Kidney capillary endothelial cell (primary cell): ENCODE results near the gene WBP2.
"Not testable (repeated sequence)": the region's sequence is repeated elsewhere in the genome, so short reads cannot be mapped to it uniquely, and the experiment has no call there.

Source experiments
- DNase-seq: peaks from one replicate; pipeline ENCODE4 v3.0.0-alpha.2; 2018; ENCODE audit warnings: low spot score

Gene WBP2

DNA sequence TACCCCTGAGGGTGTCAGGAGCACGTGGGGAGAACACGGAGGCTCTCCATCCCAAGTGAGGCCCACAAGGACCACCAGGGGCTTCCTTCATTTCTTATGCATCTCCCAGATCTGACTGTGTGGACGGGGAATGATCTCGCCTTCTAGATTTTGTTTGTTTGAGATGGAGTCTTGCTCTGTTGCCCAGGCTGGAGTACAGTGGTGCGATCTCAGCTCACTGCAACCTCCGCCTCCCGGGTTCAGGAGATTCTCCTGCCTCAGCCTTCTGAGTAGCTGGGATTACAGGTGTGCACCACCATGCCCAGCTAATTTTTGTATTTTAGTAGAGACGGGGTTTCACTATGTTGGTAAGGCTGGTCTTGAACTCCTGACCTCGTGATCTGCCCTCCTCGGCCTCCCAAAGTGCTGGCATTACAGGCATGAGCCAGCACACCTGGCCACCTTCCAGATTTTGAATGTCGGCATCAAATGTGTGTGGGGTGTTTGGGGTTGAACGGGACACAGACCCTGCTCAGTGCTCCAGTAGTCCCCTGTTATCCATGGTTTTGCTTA is 13.7 kb upstream of the WBP2 start:
- DNase-seq: not testable (repeated sequence)

- not testable (repeated sequence) for DNase-seq
Measured at GRCh38 chr17:75865404-75866188, 10.5 kb upstream of the WBP2 start.

DNA sequence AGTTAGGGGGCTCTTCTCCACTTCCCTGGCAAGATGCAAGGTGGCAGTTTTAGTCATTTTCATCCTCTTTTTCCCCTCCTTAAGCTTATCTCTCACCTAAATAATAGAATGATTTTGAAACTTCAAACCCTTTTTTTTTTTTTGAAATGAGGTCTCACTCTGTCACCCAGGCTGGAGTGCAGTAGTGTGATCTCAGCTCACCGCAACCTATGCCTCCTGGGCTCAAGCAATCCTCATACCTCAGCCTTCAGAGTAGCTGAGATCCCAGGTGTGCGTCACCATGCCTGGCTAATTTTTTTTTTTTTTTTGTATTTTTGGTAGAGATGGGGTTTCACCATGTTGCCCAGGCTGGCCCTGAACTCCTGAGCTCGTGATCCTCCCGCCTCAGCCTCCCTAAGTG is 9.8 kb upstream of the WBP2 start:
- DNase-seq: not testable (repeated sequence)

DNA sequence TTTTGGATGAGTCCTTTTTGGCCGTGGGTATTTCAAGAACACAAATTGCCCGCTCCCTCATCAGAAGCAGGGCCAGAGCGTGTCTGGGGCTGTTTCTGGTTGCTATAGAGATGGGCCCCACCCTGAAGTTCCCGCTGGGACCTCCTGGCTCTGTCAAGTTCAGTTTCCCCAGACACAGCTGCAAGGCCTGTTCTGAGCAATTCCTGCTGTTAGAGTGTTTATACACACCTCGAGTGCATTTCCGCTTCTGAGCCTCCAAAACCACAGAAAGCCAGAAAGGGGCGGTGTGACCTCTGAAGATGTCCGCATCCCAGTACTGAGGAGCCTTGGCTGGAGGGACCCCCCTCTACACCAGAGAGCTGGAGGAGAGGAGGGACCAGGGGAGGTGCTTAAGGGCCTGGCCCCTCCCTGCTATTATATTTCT is 9.3 kb upstream of the WBP2 start:
- DNase-seq: no peak

GRCh38 chr17:75861927-75862317 is 6.8 kb upstream of the WBP2 start:
- DNase-seq: no peak

DNA sequence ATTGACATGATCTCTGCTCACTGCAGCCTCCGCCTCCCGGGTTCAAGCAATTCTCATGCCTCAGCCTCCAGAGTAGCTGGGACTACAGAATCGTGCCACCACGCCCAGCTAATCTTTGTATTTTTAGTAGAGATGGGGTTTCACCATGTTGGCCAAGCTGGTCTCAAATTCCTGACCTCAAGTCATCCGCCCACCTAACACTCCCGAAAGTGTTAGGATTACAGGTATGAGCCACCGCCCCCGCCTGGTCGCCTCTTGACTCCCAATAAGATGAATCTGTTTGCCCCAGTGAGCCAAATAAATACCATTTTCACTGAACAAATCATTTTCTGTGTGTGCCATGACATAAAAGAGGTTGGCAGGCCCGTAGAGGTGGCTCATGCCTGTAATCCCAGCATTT is 4.2 kb upstream of the WBP2 start:
- not testable (repeated sequence) for DNase-seq

DNA sequence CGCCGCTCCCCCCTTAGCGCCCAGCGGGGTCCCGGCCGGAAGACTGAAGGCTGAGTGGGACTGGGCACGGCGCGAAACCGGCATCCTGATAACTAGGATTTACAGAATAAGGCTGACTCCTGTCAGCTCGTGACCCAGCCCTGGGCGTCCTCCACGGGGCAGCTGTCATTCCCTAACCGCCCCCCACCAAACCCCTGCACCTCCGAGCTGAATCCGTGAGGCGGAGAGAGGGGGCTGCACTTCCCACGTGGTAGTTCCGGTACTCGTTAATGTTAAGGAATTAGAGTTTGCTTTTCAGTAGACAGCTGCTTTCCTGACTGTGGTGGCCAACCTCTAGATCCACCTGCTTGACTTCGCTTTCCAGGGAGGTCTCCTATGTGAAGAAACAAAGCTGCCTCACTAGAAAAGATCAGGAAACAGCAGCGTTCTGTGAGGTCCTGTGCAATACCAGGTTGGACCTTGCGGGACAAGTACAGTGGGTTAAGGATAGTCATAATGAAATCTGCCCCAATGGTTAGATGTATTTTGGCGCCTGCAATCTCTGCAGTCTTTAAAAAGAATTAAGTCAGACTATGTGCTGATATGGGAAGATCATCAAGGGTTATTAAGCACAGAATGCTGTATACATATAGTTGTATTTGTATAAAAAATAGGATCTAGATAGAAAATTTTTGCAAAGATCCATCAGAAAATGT is 1.1 kb upstream of the WBP2 start:
- DNase-seq: no peak

DNA sequence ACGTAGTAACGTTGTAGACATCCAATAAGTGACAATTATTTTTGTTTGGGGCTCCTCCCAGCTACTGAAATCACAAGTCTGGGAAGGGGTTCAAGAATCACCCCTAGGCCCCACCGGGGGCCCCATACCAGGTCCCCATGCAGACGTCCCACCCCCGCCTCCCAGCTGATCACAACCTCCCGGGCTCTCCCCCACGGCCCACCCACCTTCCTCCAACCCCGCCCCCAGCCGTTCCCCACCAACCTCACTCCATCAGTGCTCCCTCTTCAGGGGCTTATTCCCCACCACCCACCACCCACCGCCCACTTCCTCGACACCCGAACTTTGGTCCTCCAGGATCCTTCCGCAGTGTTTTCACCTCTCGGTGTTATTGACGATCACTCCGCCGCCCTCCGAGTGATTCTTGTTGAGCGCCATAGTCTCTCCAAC is 240 bp downstream of the WBP2 start:
- DNase-seq: no peak

DNA sequence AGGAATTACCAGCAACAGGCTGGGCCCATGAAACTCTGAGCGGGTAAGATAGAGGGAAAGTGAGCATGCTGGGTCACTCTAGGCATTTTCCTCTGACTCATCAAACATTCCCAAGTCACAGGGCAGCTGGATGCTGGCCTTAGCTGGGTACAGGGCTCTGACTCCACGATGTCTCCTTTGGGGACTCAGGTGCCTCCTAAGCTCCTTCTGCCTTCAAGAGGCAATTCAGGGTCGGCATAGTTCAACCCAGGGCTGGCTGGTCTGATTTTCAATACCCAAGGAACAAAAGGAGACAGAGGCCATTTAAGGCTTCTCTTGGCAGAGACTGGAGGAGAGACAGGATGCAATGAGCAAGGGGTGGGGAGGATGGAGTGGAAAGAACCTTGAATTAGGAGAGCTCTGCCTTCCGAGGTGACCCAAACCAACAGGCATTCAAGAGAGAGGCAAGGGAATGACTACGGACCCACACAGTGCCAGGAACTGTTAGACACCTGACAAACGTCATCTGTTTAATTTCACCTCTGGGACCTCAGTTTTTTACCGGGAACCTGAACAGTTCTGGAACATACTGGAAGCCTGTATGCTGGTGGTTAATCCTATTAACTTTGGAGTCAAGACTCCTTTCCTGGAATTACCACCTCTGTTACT is 910 bp downstream of the WBP2 start:
- peak; percentile 70 for DNase-seq

- DNase-seq: no peak
Measured at GRCh38 chr17:75853433-75853832, 1.7 kb downstream of the WBP2 start.

DNA sequence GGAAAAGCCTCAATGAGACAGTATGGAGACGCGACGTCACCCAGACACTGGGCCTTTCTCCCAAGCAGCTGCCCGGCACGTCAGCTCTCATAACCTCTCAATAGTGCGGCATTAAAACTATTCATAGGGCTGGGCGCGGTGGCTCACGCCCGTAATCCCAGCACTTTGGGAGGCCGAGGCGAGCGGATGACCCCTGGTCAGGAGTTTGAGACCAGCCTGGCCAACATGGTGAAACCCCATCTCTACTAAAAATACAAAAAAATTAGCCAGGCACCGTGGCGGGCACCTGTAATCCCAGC is 3.5 kb downstream of the WBP2 start:
- DNase-seq: not testable (repeated sequence)

GRCh38 chr17:75850928-75851692 is 4.0 kb downstream of the WBP2 start:
- DNase-seq: no peak

- no peak for DNase-seq
Measured at GRCh38 chr17:75849724-75850123, 5.4 kb downstream of the WBP2 start.

- no peak for DNase-seq
Measured at GRCh38 chr17:75849279-75849646, 5.9 kb downstream of the WBP2 start.

DNA sequence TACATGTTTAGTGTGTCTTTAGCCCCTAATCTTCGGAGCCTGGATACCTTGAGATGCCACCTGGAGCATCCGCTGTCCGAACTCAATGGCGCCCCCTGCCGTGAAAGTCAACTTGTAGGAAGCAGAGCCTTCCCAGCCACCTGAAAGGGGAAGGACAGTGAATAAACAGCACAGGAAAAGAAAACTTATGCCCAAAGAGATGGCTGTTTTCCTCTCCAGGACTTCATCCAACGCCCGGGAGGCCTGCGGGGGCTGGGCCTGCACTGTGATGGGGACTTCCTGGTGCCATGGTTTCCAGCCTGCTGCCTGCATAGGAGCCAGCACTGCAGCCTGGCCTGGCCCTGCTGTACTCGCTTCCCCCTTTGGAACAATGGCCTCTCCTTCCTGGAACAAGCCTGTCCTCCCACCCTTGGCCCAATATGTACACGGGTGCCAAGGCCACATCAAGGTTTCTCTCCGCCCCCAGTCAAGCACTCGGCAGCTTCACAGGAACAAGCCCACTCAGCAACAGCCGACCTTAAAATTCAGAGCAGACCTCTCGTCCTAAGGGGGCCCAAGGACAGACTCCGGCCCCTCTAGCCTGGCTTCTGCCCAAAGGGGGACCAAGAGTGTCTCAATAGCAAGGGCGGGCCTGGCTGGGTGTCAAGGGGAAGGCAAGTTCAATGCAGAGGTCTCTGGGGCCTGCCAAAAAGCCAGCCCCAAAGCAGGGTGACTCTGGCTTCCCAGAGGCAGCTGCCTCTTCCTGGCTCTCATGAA is 6.4 kb downstream of the WBP2 start:
- peak; percentile 68 for DNase-seq

DNA sequence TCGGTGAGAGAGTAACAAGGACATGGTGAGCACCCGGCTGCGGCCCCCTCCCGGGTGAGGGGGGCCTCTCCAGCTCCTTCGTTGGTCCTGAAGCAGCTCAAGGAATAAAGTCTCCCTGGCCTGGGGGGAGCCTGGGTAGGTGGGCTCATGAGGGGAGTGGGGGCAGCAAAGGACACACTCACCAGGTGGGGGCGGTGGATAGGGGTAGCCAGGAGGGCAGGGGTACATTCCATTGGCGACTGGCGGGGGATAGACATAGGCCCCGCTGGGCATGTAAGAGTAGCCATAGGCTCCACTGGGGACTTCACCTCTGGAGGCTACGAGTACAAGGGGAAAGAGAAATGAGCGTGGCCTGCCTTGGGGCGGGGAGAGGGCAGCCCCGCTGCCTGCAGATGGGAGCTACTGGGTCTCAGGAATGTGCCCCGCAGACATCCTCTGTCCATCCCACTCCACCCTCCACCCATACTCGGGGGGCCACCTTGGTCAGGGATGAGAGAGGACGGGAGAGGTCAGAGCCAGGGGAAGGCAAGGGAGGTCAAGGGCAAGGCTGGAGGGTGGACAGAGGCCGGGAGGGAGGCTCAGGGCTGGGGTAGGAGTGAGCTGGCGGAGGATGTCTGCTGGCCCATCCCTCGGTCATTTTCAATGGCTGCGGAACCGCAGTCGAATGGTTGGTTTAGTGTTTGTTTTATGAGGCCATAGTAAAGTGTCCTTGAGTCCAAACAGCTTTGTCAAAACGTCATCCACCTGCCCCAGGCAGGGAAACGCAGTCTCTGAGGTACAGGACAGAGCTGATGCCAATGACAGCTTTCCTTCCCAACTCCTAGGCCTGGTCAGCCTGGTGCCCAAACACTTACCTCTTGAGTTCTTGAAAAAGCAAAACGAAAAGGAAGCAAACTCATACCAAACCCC is 7.3 kb downstream of the WBP2 start:
- no peak for DNase-seq

GRCh38 chr17:75846692-75847613 is 8.2 kb downstream of the WBP2 start:
- no peak for DNase-seq

GRCh38 chr17:75845933-75846691 is 9.0 kb downstream of the WBP2 start:
- DNase-seq: no peak
